Left kidney (tissue), 8 donors: ENCODE data around the gene TM9SF4. TPM values are rescaled to one million over a fixed set of nuclear protein-coding genes. Genes with fewer than 3 reads are reported as not detected.

Source experiments
- DNase-seq: peaks from one replicate; pipeline ENCODE4 v3.0.0-alpha.2; 2013
- long read RNA-seq, 8 donors: transcript quantifications; one replicate each; lab custom pipeline, GENCODE V29; 2026
- polyA plus RNA-seq: library from polyadenylated mRNA; unstranded; fragments of 120-200 nt; gene quantifications from one replicate; pipeline ENCODE4 v1.2.1, GENCODE V29; 2013; ENCODE audit not compliant: insufficient read length

The TM9SF4 gene
- 72.0 TPM for polyA plus RNA-seq
- long read RNA-seq, donor 1, partial matches to known transcripts: 0 of 7 reads
- long read RNA-seq, donor 1, other reads (novel, unspliced or antisense): 0 of 7 reads
- long read RNA-seq, donor 2, transcript TM9SF4-202 (18 exons, 3,978 nt): major isoform, 6 of 6 reads
- long read RNA-seq, donor 2, partial matches to known transcripts: 0 of 6 reads
- long read RNA-seq, donor 2, other reads (novel, unspliced or antisense): 0 of 6 reads
- long read RNA-seq, donor 3, partial matches to known transcripts: 0 of 4 reads
- long read RNA-seq, donor 3, other reads (novel, unspliced or antisense): 0 of 4 reads
- long read RNA-seq, donor 4: 0 reads
- long read RNA-seq, donor 5, transcript TM9SF4-202 (18 exons, 3,978 nt): major isoform, 6 of 11 reads
- long read RNA-seq, donor 5, partial matches to known transcripts: 5 of 11 reads
- long read RNA-seq, donor 5, other reads (novel, unspliced or antisense): 0 of 11 reads
- long read RNA-seq, donor 6, partial matches to known transcripts: 0 of 5 reads
- long read RNA-seq, donor 6, other reads (novel, unspliced or antisense): 0 of 5 reads
- long read RNA-seq, donor 7, partial matches to known transcripts: 0 of 5 reads
- long read RNA-seq, donor 7, other reads (novel, unspliced or antisense): 0 of 5 reads
- long read RNA-seq, donor 8, partial matches to known transcripts: 0 of 3 reads
- long read RNA-seq, donor 8, other reads (novel, unspliced or antisense): 0 of 3 reads

- DNase-seq: peak; percentile 98
Observed at GRCh38 chr20:32109392-32110172, at the start of gene TM9SF4. Gene TM9SF4, plus strand, starts transcription at chr20:32109714. Its CDS starts 27 bp downstream, at chr20:32109741.

- DNase-seq: no peak
Observed at GRCh38 chr20:32062776-32063170, 46.7 kb upstream of the TM9SF4 start.

- DNase-seq: no peak
Observed at GRCh38 chr20:32063695-32064094, 45.8 kb upstream of the TM9SF4 start.

GRCh38 chr20:32064667-32065066 lies 44.8 kb upstream of the TM9SF4 start:
- peak; percentile 52 for DNase-seq

GRCh38 chr20:32067234-32067821 lies 42.2 kb upstream of the TM9SF4 start:
- no peak for DNase-seq

- no peak for DNase-seq
Observed at GRCh38 chr20:32068174-32068573, 41.3 kb upstream of the TM9SF4 start.

GRCh38 chr20:32069711-32070110 lies 39.8 kb upstream of the TM9SF4 start:
- DNase-seq: no peak

- DNase-seq: no peak
Observed at GRCh38 chr20:32070282-32070681, 39.2 kb upstream of the TM9SF4 start.

- no peak for DNase-seq
Observed at GRCh38 chr20:32070690-32071213, 38.8 kb upstream of the TM9SF4 start.

- DNase-seq: no peak
Observed at GRCh38 chr20:32071395-32072167, 37.9 kb upstream of the TM9SF4 start.

- DNase-seq: no peak
Observed at GRCh38 chr20:32072168-32072750, 37.3 kb upstream of the TM9SF4 start.

- DNase-seq: no peak
Observed at GRCh38 chr20:32075534-32075933, 34.0 kb upstream of the TM9SF4 start.

- DNase-seq: no peak
Observed at GRCh38 chr20:32077190-32077589, 32.3 kb upstream of the TM9SF4 start.

- DNase-seq: no peak
Observed at GRCh38 chr20:32078322-32078721, 31.2 kb upstream of the TM9SF4 start.

- no peak for DNase-seq
Observed at GRCh38 chr20:32078791-32079190, 30.7 kb upstream of the TM9SF4 start.

GRCh38 chr20:32079655-32080109 lies 29.8 kb upstream of the TM9SF4 start:
- DNase-seq: no peak

GRCh38 chr20:32080783-32081182 lies 28.7 kb upstream of the TM9SF4 start:
- DNase-seq: no peak

- DNase-seq: no peak
Observed at GRCh38 chr20:32083469-32083868, 26.0 kb upstream of the TM9SF4 start.

- no peak for DNase-seq
Observed at GRCh38 chr20:32087070-32087469, 22.4 kb upstream of the TM9SF4 start.

- DNase-seq: no peak
Observed at GRCh38 chr20:32088759-32089158, 20.8 kb upstream of the TM9SF4 start.
